ENCODE data around the gene FMNL3.

FMNL3 gene

GRCh38 chr12:49702676-49703215 lies 4.5 kb downstream of the FMNL3 start:
- Histone ChIP-seq H3F3A (ENCODE audit: insufficient read depth, low read length) (peaks cover 21% of the 10 kb centered on the region), H2AFZ (ENCODE audit: low read length) (no peak overlapping the region), H3K79me2 (ENCODE audit: low read length) (peaks cover 23% of the 10 kb centered on the region; the same call in 1 of the 2 replicates), H3K4me2 (ENCODE audit: low read depth, low read length) (no peak overlapping the region), H3K27me3 (replicated peaks; ENCODE audit: insufficient read depth, low read length) (no peaks in the 10 kb centered on the region), H3K36me3 (replicated peaks; ENCODE audit: insufficient read depth, low read length) (no peaks in the 10 kb centered on the region), H3K9me2 (replicated peaks; ENCODE audit: insufficient read depth, low read length) (no peaks in the 10 kb centered on the region), H4K20me1 (ENCODE audit: insufficient read depth, low read length) (no peaks in the 10 kb centered on the region), H3K4me3 (ENCODE audit: low read length) (no peak overlapping the region), H3K27ac (ENCODE audit: low read length) (no peak overlapping the region), H3K9ac (ENCODE audit: low read length) (no peak overlapping the region), H3K9me3 (replicated peaks; ENCODE audit: insufficient read depth, low read length) (no peaks in the 10 kb centered on the region), H3K4me1 (ENCODE audit: low read length) (peaks cover 40% of the 10 kb centered on the region)
- DNase-seq: no peak
- no peak for TF ChIP-seq CTCF (IDR thresholded peaks at IDR 0.05; ENCODE audit: low read length)
- TF ChIP-seq EZH2phosphoT487 (IDR thresholded peaks at IDR 0.05; ENCODE audit: low read length): no peak
- TF ChIP-seq EZH2 (optimal IDR thresholded peaks at IDR 0.05; ENCODE audit: low read depth, low read length): no peak

- peaks cover 21% of the 10 kb centered on the region for H3F3A ChIP-seq (ENCODE audit: insufficient read depth, low read length)
- H3K9me3 ChIP-seq (replicated peaks; ENCODE audit: insufficient read depth, low read length): no peaks in the 10 kb centered on the region
- H3K27ac ChIP-seq (ENCODE audit: low read length): no peak overlapping the region
- DNase-seq: no peak
- H3K27me3 ChIP-seq (replicated peaks; ENCODE audit: insufficient read depth, low read length): no peaks in the 10 kb centered on the region
- H2AFZ ChIP-seq (ENCODE audit: low read length): no peak overlapping the region
- H3K79me2 ChIP-seq (ENCODE audit: low read length): peaks cover 23% of the 10 kb centered on the region; the same call in 1 of the 2 replicates
- H3K36me3 ChIP-seq (replicated peaks; ENCODE audit: insufficient read depth, low read length): no peaks in the 10 kb centered on the region
- no peak overlapping the region for H3K4me3 ChIP-seq (ENCODE audit: low read length)
- H3K9ac ChIP-seq (ENCODE audit: low read length): no peak overlapping the region
- H3K9me2 ChIP-seq (replicated peaks; ENCODE audit: insufficient read depth, low read length): no peaks in the 10 kb centered on the region
- H4K20me1 ChIP-seq (ENCODE audit: insufficient read depth, low read length): no peaks in the 10 kb centered on the region
- peaks cover 38% of the 10 kb centered on the region for H3K4me1 ChIP-seq (ENCODE audit: low read length)
- H3K4me2 ChIP-seq (ENCODE audit: low read depth, low read length): no peak overlapping the region
- TF ChIP-seq EZH2 (optimal IDR thresholded peaks at IDR 0.05; ENCODE audit: low read depth, low read length): no peak
- no peak for TF ChIP-seq CTCF (IDR thresholded peaks at IDR 0.05; ENCODE audit: low read length)
- no peak for TF ChIP-seq EZH2phosphoT487 (IDR thresholded peaks at IDR 0.05; ENCODE audit: low read length)
Measured at GRCh38 chr12:49702009-49702408, 5.2 kb downstream of the FMNL3 start.

GRCh38 chr12:49698619-49699545 lies 8.3 kb downstream of the FMNL3 start:
- H3K4me3 ChIP-seq (ENCODE audit: low read length): peak overlapping the region; percentile 51
- TF ChIP-seq CTCF (IDR thresholded peaks at IDR 0.05; ENCODE audit: low read length) (no peak), EZH2 (optimal IDR thresholded peaks at IDR 0.05; ENCODE audit: low read depth, low read length) (no peak), EZH2phosphoT487 (IDR thresholded peaks at IDR 0.05; ENCODE audit: low read length) (no peak)
- no peaks in the 10 kb centered on the region for H3K9me2 ChIP-seq (replicated peaks; ENCODE audit: insufficient read depth, low read length)
- H3F3A ChIP-seq (ENCODE audit: insufficient read depth, low read length): peaks cover 21% of the 10 kb centered on the region
- H3K79me2 ChIP-seq (ENCODE audit: low read length): peaks cover 10% of the 10 kb centered on the region; the same call in 1 of the 2 replicates
- peak overlapping the region; percentile 68 for H3K27ac ChIP-seq (ENCODE audit: low read length)
- no peaks in the 10 kb centered on the region for H3K27me3 ChIP-seq (replicated peaks; ENCODE audit: insufficient read depth, low read length)
- DNase-seq: peak; percentile 61
- H3K4me2 ChIP-seq (ENCODE audit: low read depth, low read length): peak overlapping the region; percentile 81
- peaks cover 27% of the 10 kb centered on the region for H3K4me1 ChIP-seq (ENCODE audit: low read length)
- H3K9me3 ChIP-seq (replicated peaks; ENCODE audit: insufficient read depth, low read length): no peaks in the 10 kb centered on the region
- H2AFZ ChIP-seq (ENCODE audit: low read length): peak overlapping the region; percentile 58
- peak overlapping the region; percentile 43 for H3K9ac ChIP-seq (ENCODE audit: low read length)
- H4K20me1 ChIP-seq (ENCODE audit: insufficient read depth, low read length): no peaks in the 10 kb centered on the region
- H3K36me3 ChIP-seq (replicated peaks; ENCODE audit: insufficient read depth, low read length): no peaks in the 10 kb centered on the region

All from MM.1S (cell line).